Panc1 (cell line): Measurements from ENCODE around the gene TOR2A. TPM values are rescaled to one million over a fixed set of nuclear protein-coding genes. Genes with fewer than 3 reads are reported as not detected.

ENCODE experiments used
- ATAC-seq: fragments of 200-7000 bp; cut with Tn5 transposase; 2 replicates; pipeline ENCODE4 v1.9.1; 2020; ENCODE audit warnings: mild to moderate bottlenecking, moderate library complexity
- BruUV-seq: library from RNA; stranded (reverse); fragments of 400-500 nt; replicated peaks from 2 replicates; lab custom pipeline; 2021; lab: Mats Ljungman, UMichigan
- CTCF ChIA-PET: fragments of 300-600 bp; sonication (Branson Sonifier 250); formaldehyde crosslinking; loops from one replicate; lab custom pipeline; 2022; ENCODE audit warnings: antibody characterized with exemption; lab: Charles Lee
- POLR2A ChIA-PET: fragments of 300-600 bp; sonication (Branson Sonifier 250); formaldehyde crosslinking; loops from one replicate; lab custom pipeline; 2022; ENCODE audit warnings: antibody characterized with exemption; lab: Charles Lee
- DNase-seq: peaks from one replicate; pipeline ENCODE4 v3.0.0-alpha.2; 2010; ENCODE audit warnings: low read depth, low spot score
- H3K27ac ChIP-seq: 2 replicates; pipeline ENCODE4 v1.5.1; 2011; ENCODE audit warnings: mild to moderate bottlenecking, low read length, inconsistent platforms
- H3K27me3 ChIP-seq: fragments of 200-500 bp; sonication (Bioruptor generic); 2 replicates; pipeline ENCODE4 v1.6.0; 2014; ENCODE audit warnings: low read length, inconsistent platforms; ENCODE audit not compliant: control insufficient read depth, insufficient read depth
- H3K36me3 ChIP-seq: fragments of 200-500 bp; sonication (Bioruptor generic); 2 replicates; pipeline ENCODE4 v1.5.1; 2014; ENCODE audit warnings: inconsistent platforms, mild to moderate bottlenecking, low read length, moderate library complexity; ENCODE audit not compliant: control insufficient read depth, insufficient read depth
- H3K4me1 ChIP-seq: 2 replicates; pipeline ENCODE4 v1.5.1; 2011; ENCODE audit warnings: inconsistent platforms, mild to moderate bottlenecking, low read length, moderate library complexity; ENCODE audit not compliant: control insufficient read depth, insufficient read depth
- H3K4me3 ChIP-seq, 2 experiments: 2 replicates each; pipeline ENCODE4 v1.5.1; 2011 to 2012; ENCODE audit warnings: low read depth in 2 of 2, low read length in 2 of 2, mild to moderate bottlenecking in 2 of 2, inconsistent platforms in 1 of 2, moderate library complexity in 1 of 2
- H3K9me3 ChIP-seq: fragments of 200-500 bp; sonication (Bioruptor generic); 2 replicates; pipeline ENCODE4 v1.5.1; 2014; ENCODE audit warnings: low read depth, mild to moderate bottlenecking, inconsistent platforms, low read length, moderate library complexity; ENCODE audit not compliant: control insufficient read depth, insufficient read depth
- POLR2AphosphoS5 ChIP-seq: IDR thresholded peaks from 2 replicates; pipeline ENCODE4 v1.6.1; 2012; ENCODE audit warnings: mild to moderate bottlenecking, low read depth, low read length, moderate library complexity
- SIN3A ChIP-seq: IDR thresholded peaks from 2 replicates; pipeline ENCODE4 v1.6.1; 2012; ENCODE audit warnings: low read depth, mild to moderate bottlenecking, low read length, moderate library complexity, borderline replicate concordance; ENCODE audit not compliant: insufficient read depth
- TCF7L2 ChIP-seq: IDR thresholded peaks from 2 replicates; pipeline ENCODE4 v1.6.1; 2011; ENCODE audit warnings: mild to moderate bottlenecking, low read depth, low read length, inconsistent platforms
- in situ Hi-C: cut with HindIII; loops from 2 replicates; pipeline ENCODE4 v1.10.0; 2016; ENCODE audit warnings: low sequenced_read_pairs, low pct_unique_long_range_greater_than_20kb
- intact Hi-C: fragments of 100-400 bp; cut with micrococcal nuclease; formaldehyde crosslinking; loops from one replicate; pipeline ENCODE4 v1.10.0; 2022; ENCODE audit not compliant: unreplicated experiment
- total RNA-seq: library from RNA; stranded (reverse); gene quantifications from one replicate; pipeline ENCODE4 v1.2.1, GENCODE V29; 2021; ENCODE audit not compliant: unreplicated experiment
- TF ChIP-seq, protein P1 (sequence below): fragments of 450-650 bp; IDR thresholded peaks from 2 replicates; pipeline ENCODE4 v1.5.1; 2017; ENCODE audit warnings: mild to moderate bottlenecking
- TF ChIP-seq, protein P2 (sequence below), 2 experiments: IDR thresholded peaks; 2 replicates each; pipeline ENCODE4 v1.6.1; 2011 to 2012; ENCODE audit warnings: low read depth in 2 of 2, control low read depth in 1 of 2, low read length in 1 of 2, mild to moderate bottlenecking in 1 of 2, moderate library complexity in 1 of 2; ENCODE audit not compliant: insufficient read depth in 1 of 2

Gene TOR2A
- total RNA-seq, 1 experiment from 2014 or later = 8.2 TPM

DNA sequence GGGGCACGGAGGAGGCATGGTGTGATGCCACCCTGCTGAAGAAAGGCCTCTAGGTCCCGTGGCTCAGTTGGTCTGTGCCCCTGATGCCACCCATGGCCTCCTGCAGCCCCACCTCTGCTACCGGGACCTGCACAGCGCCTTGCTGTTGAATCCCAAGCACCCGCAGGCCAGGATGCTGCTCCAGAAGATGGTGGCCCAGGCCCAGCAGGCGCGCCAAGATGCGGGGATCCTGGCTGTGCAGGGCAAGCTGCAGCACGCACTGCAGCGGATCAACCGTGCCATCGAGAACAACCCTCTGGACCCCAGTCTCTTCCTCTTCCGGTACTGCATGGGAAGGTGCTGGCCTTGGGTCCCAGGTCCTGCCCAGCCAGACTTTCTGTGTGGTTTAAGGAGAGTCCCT lies 12.1 kb downstream of the TOR2A start:
- Histone ChIP-seq H3K27ac (no peak overlapping the region), H3K27me3 (no peaks in the 10 kb centered on the region), H3K36me3 (no peaks in the 10 kb centered on the region), H3K9me3 (no peaks in the 10 kb centered on the region), H3K4me1 (peaks cover 3% of the 10 kb centered on the region; the same call in 1 of the 2 replicates), H3K4me3 (no peak overlapping the region)
- intact Hi-C loops (no loop called here), in situ Hi-C loops (no loop called here)
- POLR2A ChIA-PET = no interaction called here
- no peak for DNase-seq
- CTCF ChIA-PET = no interaction called here
- no TSS peak for BruUV-seq
- no peak for TF ChIP-seq SIN3A
- TF ChIP-seq POLR2AphosphoS5 = no peak
- TF ChIP-seq, protein P1, sequence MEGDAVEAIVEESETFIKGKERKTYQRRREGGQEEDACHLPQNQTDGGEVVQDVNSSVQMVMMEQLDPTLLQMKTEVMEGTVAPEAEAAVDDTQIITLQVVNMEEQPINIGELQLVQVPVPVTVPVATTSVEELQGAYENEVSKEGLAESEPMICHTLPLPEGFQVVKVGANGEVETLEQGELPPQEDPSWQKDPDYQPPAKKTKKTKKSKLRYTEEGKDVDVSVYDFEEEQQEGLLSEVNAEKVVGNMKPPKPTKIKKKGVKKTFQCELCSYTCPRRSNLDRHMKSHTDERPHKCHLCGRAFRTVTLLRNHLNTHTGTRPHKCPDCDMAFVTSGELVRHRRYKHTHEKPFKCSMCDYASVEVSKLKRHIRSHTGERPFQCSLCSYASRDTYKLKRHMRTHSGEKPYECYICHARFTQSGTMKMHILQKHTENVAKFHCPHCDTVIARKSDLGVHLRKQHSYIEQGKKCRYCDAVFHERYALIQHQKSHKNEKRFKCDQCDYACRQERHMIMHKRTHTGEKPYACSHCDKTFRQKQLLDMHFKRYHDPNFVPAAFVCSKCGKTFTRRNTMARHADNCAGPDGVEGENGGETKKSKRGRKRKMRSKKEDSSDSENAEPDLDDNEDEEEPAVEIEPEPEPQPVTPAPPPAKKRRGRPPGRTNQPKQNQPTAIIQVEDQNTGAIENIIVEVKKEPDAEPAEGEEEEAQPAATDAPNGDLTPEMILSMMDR = no peak
- no peak for TF ChIP-seq TCF7L2
- ATAC-seq = no peak

DNA sequence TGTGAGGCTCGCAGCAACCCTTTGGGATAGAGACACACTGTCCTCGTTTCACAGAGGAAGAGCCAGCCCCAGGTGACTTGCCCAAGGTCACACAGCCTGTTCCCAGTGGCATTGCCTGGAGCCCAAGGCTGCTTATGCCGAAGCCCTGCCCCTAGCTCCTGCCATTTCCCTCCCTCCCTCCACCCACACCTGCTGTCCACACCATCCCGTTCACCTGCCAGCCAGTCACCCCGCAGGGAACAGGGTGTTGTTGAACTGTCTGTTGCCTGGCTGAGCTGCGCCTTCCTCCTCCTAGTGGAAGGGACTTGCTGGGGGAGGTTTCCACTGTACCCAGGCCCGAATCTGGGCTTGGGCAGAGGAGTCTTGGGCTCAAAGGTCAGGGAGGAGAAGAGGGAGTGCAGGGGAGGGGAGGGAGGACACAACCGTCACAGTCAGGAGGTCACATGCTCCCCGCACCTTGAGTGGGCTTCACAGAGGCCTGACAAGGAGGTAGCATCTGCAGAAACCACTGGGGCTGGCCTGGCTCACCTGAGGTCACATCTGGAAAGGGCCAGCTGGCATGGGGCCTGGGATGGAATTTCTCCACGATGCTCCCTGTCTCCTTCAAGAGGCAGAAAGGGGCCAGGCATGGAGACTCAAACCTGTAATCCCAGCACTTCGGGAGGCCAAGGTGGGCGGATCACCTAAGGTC lies 12.9 kb downstream of the TOR2A start:
- CTCF ChIA-PET = no interaction called here
- TF ChIP-seq POLR2AphosphoS5 (no peak), TCF7L2 (no peak), SIN3A (no peak)
- TF ChIP-seq, protein P2, sequence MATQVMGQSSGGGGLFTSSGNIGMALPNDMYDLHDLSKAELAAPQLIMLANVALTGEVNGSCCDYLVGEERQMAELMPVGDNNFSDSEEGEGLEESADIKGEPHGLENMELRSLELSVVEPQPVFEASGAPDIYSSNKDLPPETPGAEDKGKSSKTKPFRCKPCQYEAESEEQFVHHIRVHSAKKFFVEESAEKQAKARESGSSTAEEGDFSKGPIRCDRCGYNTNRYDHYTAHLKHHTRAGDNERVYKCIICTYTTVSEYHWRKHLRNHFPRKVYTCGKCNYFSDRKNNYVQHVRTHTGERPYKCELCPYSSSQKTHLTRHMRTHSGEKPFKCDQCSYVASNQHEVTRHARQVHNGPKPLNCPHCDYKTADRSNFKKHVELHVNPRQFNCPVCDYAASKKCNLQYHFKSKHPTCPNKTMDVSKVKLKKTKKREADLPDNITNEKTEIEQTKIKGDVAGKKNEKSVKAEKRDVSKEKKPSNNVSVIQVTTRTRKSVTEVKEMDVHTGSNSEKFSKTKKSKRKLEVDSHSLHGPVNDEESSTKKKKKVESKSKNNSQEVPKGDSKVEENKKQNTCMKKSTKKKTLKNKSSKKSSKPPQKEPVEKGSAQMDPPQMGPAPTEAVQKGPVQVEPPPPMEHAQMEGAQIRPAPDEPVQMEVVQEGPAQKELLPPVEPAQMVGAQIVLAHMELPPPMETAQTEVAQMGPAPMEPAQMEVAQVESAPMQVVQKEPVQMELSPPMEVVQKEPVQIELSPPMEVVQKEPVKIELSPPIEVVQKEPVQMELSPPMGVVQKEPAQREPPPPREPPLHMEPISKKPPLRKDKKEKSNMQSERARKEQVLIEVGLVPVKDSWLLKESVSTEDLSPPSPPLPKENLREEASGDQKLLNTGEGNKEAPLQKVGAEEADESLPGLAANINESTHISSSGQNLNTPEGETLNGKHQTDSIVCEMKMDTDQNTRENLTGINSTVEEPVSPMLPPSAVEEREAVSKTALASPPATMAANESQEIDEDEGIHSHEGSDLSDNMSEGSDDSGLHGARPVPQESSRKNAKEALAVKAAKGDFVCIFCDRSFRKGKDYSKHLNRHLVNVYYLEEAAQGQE (IDR thresholded peaks at IDR 0.05; ENCODE audit: insufficient read depth in 1 of 2, low read depth in 2 of 2, low read length in 1 of 2) = no peak
- TF ChIP-seq, protein P1 = no peak
- Histone ChIP-seq H3K36me3 (no peaks in the 10 kb centered on the region), H3K27me3 (no peaks in the 10 kb centered on the region), H3K9me3 (no peaks in the 10 kb centered on the region), H3K4me1 (peaks cover 3% of the 10 kb centered on the region; the same call in 1 of the 2 replicates), H3K4me3 (no peak overlapping the region), H3K27ac (no peak overlapping the region)
- no peak; the same call in 1 of the 2 replicates for ATAC-seq
- BruUV-seq = no TSS peak
- in situ Hi-C loops = no loop called here
- intact Hi-C loops = no loop called here
- POLR2A ChIA-PET = no interaction called here
- no peak for DNase-seq
